PC-3 (cell line): Measurements from ENCODE around the gene EFHC2. TPM values are rescaled to one million over a fixed set of nuclear protein-coding genes. Genes with fewer than 3 reads are reported as not detected.

Experiments used
- ATAC-seq: fragments of 200-7000 bp; cut with Tn5 transposase; 2 replicates; pipeline ENCODE4 v1.9.1; 2020; ENCODE audit warnings: mild to moderate bottlenecking, moderate library complexity
- BruUV-seq: library from RNA; stranded (reverse); fragments of 400-500 nt; replicated peaks from 2 replicates; lab custom pipeline; 2021; lab: Mats Ljungman, UMichigan
- CTCF ChIA-PET: fragments of 300-600 bp; sonication (Branson Sonifier 250); formaldehyde crosslinking; loops from one replicate; lab custom pipeline; 2022; ENCODE audit warnings: antibody characterized with exemption; lab: Charles Lee
- POLR2A ChIA-PET: fragments of 300-600 bp; sonication (Branson Sonifier 250); formaldehyde crosslinking; loops from one replicate; lab custom pipeline; 2022; ENCODE audit warnings: antibody characterized with exemption; ENCODE audit not compliant: unreplicated experiment; lab: Charles Lee
- DNase-seq: peaks from one replicate; pipeline ENCODE4 v3.0.0-alpha.2; 2015
- H2AFZ ChIP-seq: fragments of 300-600 bp; sonication (generic); 2 replicates; pipeline ENCODE4 v1.6.0; 2016; ENCODE audit warnings: antibody characterized with exemption, low read length
- H3F3A ChIP-seq: fragments of 300-600 bp; sonication (generic); one replicate; pipeline ENCODE4 v1.6.0; 2017; ENCODE audit warnings: antibody characterized with exemption, low read length, control low read depth, mild to moderate bottlenecking; ENCODE audit not compliant: unreplicated experiment
- H3K27ac ChIP-seq: fragments of 300-600 bp; sonication (generic); 2 replicates; pipeline ENCODE4 v1.5.1; 2016; ENCODE audit warnings: mild to moderate bottlenecking, low read length
- H3K27me3 ChIP-seq: fragments of 300-600 bp; sonication (generic); 2 replicates; pipeline ENCODE4 v1.6.1; 2016; ENCODE audit warnings: low read length, mixed read lengths
- H3K36me3 ChIP-seq: fragments of 300-600 bp; sonication (generic); 2 replicates; pipeline ENCODE4 v1.6.1; 2016; ENCODE audit warnings: low read depth, mixed run types, low read length, mixed read lengths
- H3K4me1 ChIP-seq: fragments of 300-600 bp; sonication (generic); 2 replicates; pipeline ENCODE4 v1.5.1; 2016; ENCODE audit warnings: low read length; ENCODE audit not compliant: insufficient read depth
- H3K4me2 ChIP-seq: fragments of 300-600 bp; sonication (generic); 2 replicates; pipeline ENCODE4 v1.6.0; 2016; ENCODE audit warnings: low read length
- H3K4me3 ChIP-seq: fragments of 300-600 bp; sonication (generic); 2 replicates; pipeline ENCODE4 v1.5.1; 2016; ENCODE audit warnings: mild to moderate bottlenecking, low read length, mixed read lengths
- H3K79me2 ChIP-seq: fragments of 300-600 bp; sonication (generic); 2 replicates; pipeline ENCODE4 v1.6.1; 2017; ENCODE audit warnings: low read length, mixed read lengths
- H3K9ac ChIP-seq: fragments of 300-600 bp; sonication (generic); 2 replicates; pipeline ENCODE4 v1.6.0; 2016; ENCODE audit warnings: mild to moderate bottlenecking, low read length
- H3K9me2 ChIP-seq: fragments of 300-600 bp; sonication (generic); replicated peaks from 2 replicates; pipeline ENCODE4 v1.6.1; 2016; ENCODE audit warnings: mixed run types, low read length, mixed read lengths
- H3K9me3 ChIP-seq: fragments of 300-600 bp; sonication (generic); 2 replicates; pipeline ENCODE4 v1.6.1; 2016; ENCODE audit warnings: low read length, mixed read lengths
- H4K20me1 ChIP-seq: fragments of 300-600 bp; sonication (generic); 2 replicates; pipeline ENCODE4 v1.6.1; 2016; ENCODE audit warnings: low read length, mixed read lengths
- CTCF ChIP-seq: fragments of 300-600 bp; sonication (generic); conservative IDR thresholded peaks from 2 replicates; pipeline ENCODE4 v1.5.1; 2017; ENCODE audit warnings: antibody characterized with exemption, low read depth, mild to moderate bottlenecking, low read length
- EZH2 ChIP-seq: fragments of 300-600 bp; sonication (generic); IDR thresholded peaks from one replicate; pipeline ENCODE4 v1.6.1; 2017; ENCODE audit warnings: antibody characterized with exemption, mild to moderate bottlenecking, low read length; ENCODE audit not compliant: unreplicated experiment
- EZH2phosphoT487 ChIP-seq: fragments of 300-600 bp; sonication (generic); IDR thresholded peaks from 2 replicates; pipeline ENCODE4 v1.6.1; 2018; ENCODE audit warnings: mild to moderate bottlenecking, antibody characterized with exemption, low read length, borderline replicate concordance
- intact Hi-C: fragments of 100-400 bp; cut with micrococcal nuclease; formaldehyde crosslinking; loops from 2 replicates; pipeline ENCODE4 v1.9.0; 2023
- total RNA-seq: library from RNA; depleted of rRNA; stranded (reverse); fragments of >200 nt; gene quantifications from 2 replicates; pipeline ENCODE4 v1.2.3, GENCODE V29; 2014

The EFHC2 gene
- total RNA-seq, 1 experiment from 2014 or later = 0.40 TPM

GRCh38 chrX:44235534-44235933 is 107.9 kb downstream of the EFHC2 start:
- Histone ChIP-seq H3K9me3 (no peaks in the 10 kb centered on the region), H3K4me1 (no peaks in the 10 kb centered on the region; the same call in 1 of the 2 replicates), H3K36me3 (no peaks in the 10 kb centered on the region), H3K4me2 (no peak overlapping the region), H3F3A (no peaks in the 10 kb centered on the region), H3K9ac (no peak overlapping the region), H3K9me2 (no peaks in the 10 kb centered on the region), H2AFZ (no peak overlapping the region), H3K27me3 (no peaks in the 10 kb centered on the region), H3K79me2 (no peaks in the 10 kb centered on the region), H3K27ac (no peak overlapping the region), H3K4me3 (no peak overlapping the region), H4K20me1 (no peaks in the 10 kb centered on the region)
- CTCF ChIA-PET = no interaction called here
- DNase-seq (no peak), ATAC-seq (no peak)
- no peak for TF ChIP-seq CTCF
- TF ChIP-seq EZH2 = no peak
- TF ChIP-seq EZH2phosphoT487 = no peak
- POLR2A ChIA-PET = no interaction called here
- intact Hi-C loops = no loop called here
- BruUV-seq = no TSS peak

GRCh38 chrX:44234541-44234940 is 108.9 kb downstream of the EFHC2 start:
- Histone ChIP-seq H3K27me3 (no peaks in the 10 kb centered on the region), H3K9ac (no peak overlapping the region), H3K9me3 (no peaks in the 10 kb centered on the region), H2AFZ (no peak overlapping the region), H3K9me2 (no peaks in the 10 kb centered on the region), H3F3A (no peaks in the 10 kb centered on the region), H4K20me1 (no peaks in the 10 kb centered on the region), H3K4me3 (no peak overlapping the region), H3K4me2 (no peak overlapping the region), H3K36me3 (no peaks in the 10 kb centered on the region), H3K79me2 (no peaks in the 10 kb centered on the region), H3K4me1 (no peaks in the 10 kb centered on the region), H3K27ac (no peak overlapping the region)
- DNase-seq = no peak
- no peak for TF ChIP-seq EZH2phosphoT487
- TF ChIP-seq CTCF = no peak
- TF ChIP-seq EZH2 = no peak
- no peak for ATAC-seq
- POLR2A ChIA-PET = no interaction called here
- no TSS peak for BruUV-seq
- CTCF ChIA-PET = no interaction called here
- intact Hi-C loops = no loop called here

- Histone ChIP-seq H3K4me1 (no peaks in the 10 kb centered on the region), H3K27ac (no peak overlapping the region), H3K9me2 (no peaks in the 10 kb centered on the region), H3F3A (no peaks in the 10 kb centered on the region), H3K9me3 (no peaks in the 10 kb centered on the region), H2AFZ (no peak overlapping the region), H3K4me2 (no peak overlapping the region), H3K36me3 (no peaks in the 10 kb centered on the region), H3K27me3 (no peaks in the 10 kb centered on the region), H4K20me1 (no peaks in the 10 kb centered on the region), H3K4me3 (no peak overlapping the region), H3K9ac (no peak overlapping the region), H3K79me2 (no peaks in the 10 kb centered on the region)
- ATAC-seq = no peak
- ChIA-PET CTCF (no interaction called here), POLR2A (no interaction called here)
- no peak for DNase-seq
- TF ChIP-seq CTCF (no peak), EZH2phosphoT487 (no peak), EZH2 (no peak)
- intact Hi-C loops = no loop called here
- BruUV-seq = no TSS peak
Observed at GRCh38 chrX:44234116-44234515, 109.4 kb downstream of the EFHC2 start.
